ENCODE measurements around the gene NMUR1.
A peak's percentile ranks its signal among the peaks of the same experiment; 100 is the strongest.

The NMUR1 gene

GRCh38 chr2:231539991-231540390 lies 9.7 kb upstream of the NMUR1 start:
- H3K36me3 ChIP-seq (ENCODE audit: control insufficient read depth in 5 of 5, insufficient read depth in 5 of 5, low read length in 5 of 5): no peaks in the 10 kb centered on the region
- H3K9ac ChIP-seq (ENCODE audit: low read length in 5 of 5): no peak overlapping the region
- peaks cover 0 to 27% (median 21%) of the 10 kb centered on the region in 5 donors for H3K4me1 ChIP-seq (ENCODE audit: control insufficient read depth in 5 of 5, insufficient read depth in 5 of 5, low read length in 5 of 5)
- peaks cover 4 to 13% (median 7%) of the 10 kb centered on the region in 5 donors for H3K9me3 ChIP-seq (ENCODE audit: control insufficient read depth in 5 of 5, low read length in 5 of 5)
- H3K27me3 ChIP-seq (ENCODE audit: control insufficient read depth in 5 of 5, insufficient read depth in 4 of 5, low read length in 5 of 5): peaks cover 0 to 5% (median 0%) of the 10 kb centered on the region in 5 donors
- H3K4me3 ChIP-seq (ENCODE audit: low read depth in 1 of 5, low read length in 5 of 5): no peak overlapping the region
- H3K27ac ChIP-seq (ENCODE audit: low read depth, low read length): no peak overlapping the region

- H3K9ac ChIP-seq (ENCODE audit: low read length in 5 of 5): peak overlapping the region in 1 of 5 donors; percentile 43
- H3K9me3 ChIP-seq (ENCODE audit: control insufficient read depth in 5 of 5, low read length in 5 of 5): no peaks in the 10 kb centered on the region
- peaks cover 0 to 13% (median 5%) of the 10 kb centered on the region in 5 donors for H3K4me1 ChIP-seq (ENCODE audit: control insufficient read depth in 5 of 5, insufficient read depth in 5 of 5, low read length in 5 of 5)
- H3K27me3 ChIP-seq (ENCODE audit: control insufficient read depth in 5 of 5, insufficient read depth in 4 of 5, low read length in 5 of 5): peaks cover 0 to 5% (median 0%) of the 10 kb centered on the region in 5 donors
- H3K4me3 ChIP-seq (ENCODE audit: low read depth in 1 of 5, low read length in 5 of 5): no peak overlapping the region
- H3K27ac ChIP-seq (ENCODE audit: low read depth, low read length): no peak overlapping the region
- H3K36me3 ChIP-seq (ENCODE audit: control insufficient read depth in 5 of 5, insufficient read depth in 5 of 5, low read length in 5 of 5): no peaks in the 10 kb centered on the region
These were observed 5.7 kb upstream of the NMUR1 start for GRCh38 chr2:231535961-231536360.

GRCh38 chr2:231533777-231534125 lies 3.5 kb upstream of the NMUR1 start:
- H3K27ac ChIP-seq (ENCODE audit: low read depth, low read length): no peak overlapping the region

GRCh38 chr2:231533086-231533776 lies 3.0 kb upstream of the NMUR1 start:
- Histone ChIP-seq H3K27ac (ENCODE audit: low read depth, low read length) (no peak overlapping the region), H3K4me3 (ENCODE audit: low read depth in 1 of 5, low read length in 5 of 5) (no peak overlapping the region), H3K36me3 (ENCODE audit: control insufficient read depth in 5 of 5, insufficient read depth in 5 of 5, low read length in 5 of 5) (no peaks in the 10 kb centered on the region), H3K9me3 (ENCODE audit: control insufficient read depth in 5 of 5, low read length in 5 of 5) (no peaks in the 10 kb centered on the region), H3K9ac (ENCODE audit: low read length in 5 of 5) (no peak overlapping the region), H3K4me1 (ENCODE audit: control insufficient read depth in 5 of 5, insufficient read depth in 5 of 5, low read length in 5 of 5) (peaks cover 0 to 32% (median 27%) of the 10 kb centered on the region in 5 donors), H3K27me3 (ENCODE audit: control insufficient read depth in 5 of 5, insufficient read depth in 4 of 5, low read length in 5 of 5) (no peaks in the 10 kb centered on the region)

More at GRCh38 chr2:231533777-231534125, 3.5 kb upstream of the NMUR1 start:
- Histone ChIP-seq H3K4me1 (ENCODE audit: control insufficient read depth in 5 of 5, insufficient read depth in 5 of 5, low read length in 5 of 5) (peaks cover 0 to 27% (median 22%) of the 10 kb centered on the region in 5 donors), H3K36me3 (ENCODE audit: control insufficient read depth in 5 of 5, insufficient read depth in 5 of 5, low read length in 5 of 5) (no peaks in the 10 kb centered on the region), H3K4me3 (ENCODE audit: low read depth in 1 of 5, low read length in 5 of 5) (no peak overlapping the region), H3K27me3 (ENCODE audit: control insufficient read depth in 5 of 5, insufficient read depth in 4 of 5, low read length in 5 of 5) (no peaks in the 10 kb centered on the region), H3K9ac (ENCODE audit: low read length in 5 of 5) (no peak overlapping the region), H3K9me3 (ENCODE audit: control insufficient read depth in 5 of 5, low read length in 5 of 5) (no peaks in the 10 kb centered on the region)

- peaks cover 0 to 34% (median 29%) of the 10 kb centered on the region in 5 donors for H3K4me1 ChIP-seq (ENCODE audit: control insufficient read depth in 5 of 5, insufficient read depth in 5 of 5, low read length in 5 of 5)
- H3K9ac ChIP-seq (ENCODE audit: low read length in 5 of 5): no peak overlapping the region
- H3K4me3 ChIP-seq (ENCODE audit: low read depth in 1 of 5, low read length in 5 of 5): no peak overlapping the region
- no peaks in the 10 kb centered on the region for H3K9me3 ChIP-seq (ENCODE audit: control insufficient read depth in 5 of 5, low read length in 5 of 5)
- no peaks in the 10 kb centered on the region for H3K27me3 ChIP-seq (ENCODE audit: control insufficient read depth in 5 of 5, insufficient read depth in 4 of 5, low read length in 5 of 5)
- no peaks in the 10 kb centered on the region for H3K36me3 ChIP-seq (ENCODE audit: control insufficient read depth in 5 of 5, insufficient read depth in 5 of 5, low read length in 5 of 5)
- H3K27ac ChIP-seq (ENCODE audit: low read depth, low read length): no peak overlapping the region
These were observed 2.5 kb upstream of the NMUR1 start for GRCh38 chr2:231532756-231533035.

GRCh38 chr2:231531883-231532755 lies 1.9 kb upstream of the NMUR1 start:
- H3K9me3 ChIP-seq (ENCODE audit: control insufficient read depth in 5 of 5, low read length in 5 of 5): no peaks in the 10 kb centered on the region
- H3K27ac ChIP-seq (ENCODE audit: low read depth, low read length): no peak overlapping the region
- peaks cover 0 to 36% (median 29%) of the 10 kb centered on the region in 5 donors for H3K4me1 ChIP-seq (ENCODE audit: control insufficient read depth in 5 of 5, insufficient read depth in 5 of 5, low read length in 5 of 5)
- H3K9ac ChIP-seq (ENCODE audit: low read length in 5 of 5): no peak overlapping the region
- no peaks in the 10 kb centered on the region for H3K36me3 ChIP-seq (ENCODE audit: control insufficient read depth in 5 of 5, insufficient read depth in 5 of 5, low read length in 5 of 5)
- no peaks in the 10 kb centered on the region for H3K27me3 ChIP-seq (ENCODE audit: control insufficient read depth in 5 of 5, insufficient read depth in 4 of 5, low read length in 5 of 5)
- H3K4me3 ChIP-seq (ENCODE audit: low read depth in 1 of 5, low read length in 5 of 5): no peak overlapping the region

- H3K4me3 ChIP-seq (ENCODE audit: low read depth in 1 of 5, low read length in 5 of 5): no peak overlapping the region
- H3K36me3 ChIP-seq (ENCODE audit: control insufficient read depth in 5 of 5, insufficient read depth in 5 of 5, low read length in 5 of 5): no peaks in the 10 kb centered on the region
- peaks cover 0 to 42% (median 29%) of the 10 kb centered on the region in 5 donors for H3K4me1 ChIP-seq (ENCODE audit: control insufficient read depth in 5 of 5, insufficient read depth in 5 of 5, low read length in 5 of 5)
- no peak overlapping the region for H3K9ac ChIP-seq (ENCODE audit: low read length in 5 of 5)
- no peak overlapping the region for H3K27ac ChIP-seq (ENCODE audit: low read depth, low read length)
- no peaks in the 10 kb centered on the region for H3K27me3 ChIP-seq (ENCODE audit: control insufficient read depth in 5 of 5, insufficient read depth in 4 of 5, low read length in 5 of 5)
- no peaks in the 10 kb centered on the region for H3K9me3 ChIP-seq (ENCODE audit: control insufficient read depth in 5 of 5, low read length in 5 of 5)
These were observed 1.2 kb upstream of the NMUR1 start for GRCh38 chr2:231531466-231531865.

- peaks cover 0 to 3% (median 0%) of the 10 kb centered on the region in 5 donors for H3K36me3 ChIP-seq (ENCODE audit: control insufficient read depth in 5 of 5, insufficient read depth in 5 of 5, low read length in 5 of 5)
- no peaks in the 10 kb centered on the region for H3K27me3 ChIP-seq (ENCODE audit: control insufficient read depth in 5 of 5, insufficient read depth in 4 of 5, low read length in 5 of 5)
- H3K9ac ChIP-seq (ENCODE audit: low read length in 5 of 5): no peak overlapping the region
- no peak overlapping the region for H3K27ac ChIP-seq (ENCODE audit: low read depth, low read length)
- peaks cover 0 to 65% (median 40%) of the 10 kb centered on the region in 5 donors for H3K4me1 ChIP-seq (ENCODE audit: control insufficient read depth in 5 of 5, insufficient read depth in 5 of 5, low read length in 5 of 5)
- no peaks in the 10 kb centered on the region for H3K9me3 ChIP-seq (ENCODE audit: control insufficient read depth in 5 of 5, low read length in 5 of 5)
- peak overlapping the region in 1 of 5 donors; percentile 12 for H3K4me3 ChIP-seq (ENCODE audit: low read depth in 1 of 5, low read length in 5 of 5)
These were observed 1.6 kb downstream of the NMUR1 start for GRCh38 chr2:231528636-231529030.

- H3K36me3 ChIP-seq (ENCODE audit: control insufficient read depth in 5 of 5, insufficient read depth in 5 of 5, low read length in 5 of 5): peaks cover 0 to 3% (median 0%) of the 10 kb centered on the region in 5 donors
- H3K4me1 ChIP-seq (ENCODE audit: control insufficient read depth in 5 of 5, insufficient read depth in 5 of 5, low read length in 5 of 5): peaks cover 0 to 71% (median 45%) of the 10 kb centered on the region in 5 donors
- H3K9ac ChIP-seq (ENCODE audit: low read length in 5 of 5): no peak overlapping the region
- no peak overlapping the region for H3K4me3 ChIP-seq (ENCODE audit: low read depth in 1 of 5, low read length in 5 of 5)
- H3K27ac ChIP-seq (ENCODE audit: low read depth, low read length): no peak overlapping the region
- H3K9me3 ChIP-seq (ENCODE audit: control insufficient read depth in 5 of 5, low read length in 5 of 5): no peaks in the 10 kb centered on the region
- no peaks in the 10 kb centered on the region for H3K27me3 ChIP-seq (ENCODE audit: control insufficient read depth in 5 of 5, insufficient read depth in 4 of 5, low read length in 5 of 5)
These were observed 2.1 kb downstream of the NMUR1 start for GRCh38 chr2:231527955-231528635.

GRCh38 chr2:231527091-231527395 lies 3.2 kb downstream of the NMUR1 start:
- no peak overlapping the region for H3K4me3 ChIP-seq (ENCODE audit: low read depth in 1 of 5, low read length in 5 of 5)
- no peak overlapping the region for H3K27ac ChIP-seq (ENCODE audit: low read depth, low read length)
- H3K4me1 ChIP-seq (ENCODE audit: control insufficient read depth in 5 of 5, insufficient read depth in 5 of 5, low read length in 5 of 5): peaks cover 0 to 81% (median 55%) of the 10 kb centered on the region in 5 donors
- H3K9ac ChIP-seq (ENCODE audit: low read length in 5 of 5): peak overlapping the region in 1 of 5 donors; percentile 26
- H3K9me3 ChIP-seq (ENCODE audit: control insufficient read depth in 5 of 5, low read length in 5 of 5): no peaks in the 10 kb centered on the region
- H3K36me3 ChIP-seq (ENCODE audit: control insufficient read depth in 5 of 5, insufficient read depth in 5 of 5, low read length in 5 of 5): peaks cover 0 to 3% (median 0%) of the 10 kb centered on the region in 5 donors
- no peaks in the 10 kb centered on the region for H3K27me3 ChIP-seq (ENCODE audit: control insufficient read depth in 5 of 5, insufficient read depth in 4 of 5, low read length in 5 of 5)

Measured in subcutaneous abdominal adipose tissue (tissue), 5 donors.